Endothelial cell of umbilical vein (primary cell): ENCODE results near the gene CFAP45. TPM values are rescaled to one million over a fixed set of nuclear protein-coding genes. Genes with fewer than 3 reads are reported as not detected.

ENCODE experiments used
- BruUV-seq: library from RNA; stranded (reverse); fragments of 400-500 nt; replicated peaks from 2 replicates; lab custom pipeline; 2021; lab: Mats Ljungman, UMichigan
- CTCF ChIA-PET: fragments of 300-600, 350-600 bp; sonication (Branson Sonifier 250); formaldehyde crosslinking; loops from one replicate; lab custom pipeline; 2021; ENCODE audit warnings: antibody characterized with exemption, inconsistent platforms; lab: Charles Lee
- POLR2A ChIA-PET: fragments of 300-600, 350-600 bp; sonication (Branson Sonifier 250); formaldehyde crosslinking; loops from one replicate; lab custom pipeline; 2021; ENCODE audit warnings: antibody characterized with exemption, inconsistent platforms; lab: Charles Lee
- DNase-seq: peaks from one replicate; pipeline ENCODE4 v3.0.0-alpha.2; 2011; ENCODE audit warnings: low read depth, low spot score
- FAIRE-seq: peaks from 2 replicates; lab custom pipeline; 2011; peaks lifted over from hg19 to GRCh38; lab: Jason Lieb, UNC
- H2AFZ ChIP-seq: 2 replicates; pipeline ENCODE4 v1.6.0; 2012; ENCODE audit warnings: low read depth, low read length, control low read depth, inconsistent platforms
- H3K27ac ChIP-seq: 2 replicates; pipeline ENCODE4 v1.5.1; 2011; ENCODE audit warnings: low read depth, mild to moderate bottlenecking, control low read depth, low read length, moderate library complexity; ENCODE audit not compliant: insufficient read depth
- H3K27me3 ChIP-seq, 2 experiments: 2 replicates each; pipeline versions ENCODE4 v1.6.0 to v1.6.1; 2011; ENCODE audit warnings: low read length in 2 of 2, mixed read lengths in 1 of 2; ENCODE audit not compliant: control insufficient read depth in 2 of 2, insufficient read depth in 2 of 2
- H3K36me3 ChIP-seq, 2 experiments: 2 replicates in 1 of 2; 3 replicates in 1 of 2; pipeline ENCODE4 v1.5.1; 2011; ENCODE audit warnings: low read length in 2 of 2, mild to moderate bottlenecking in 1 of 2, moderate library complexity in 1 of 2; ENCODE audit not compliant: control insufficient read depth in 2 of 2, insufficient read depth in 2 of 2; ENCODE audit errors: extremely low read depth in 1 of 2
- H3K4me1 ChIP-seq: 3 replicates; pipeline ENCODE4 v1.5.1; 2011; ENCODE audit warnings: mild to moderate bottlenecking, low read length; ENCODE audit not compliant: control insufficient read depth, insufficient read depth; ENCODE audit errors: extremely low read depth
- H3K4me2 ChIP-seq: 2 replicates; pipeline ENCODE4 v1.6.1; 2011; ENCODE audit warnings: low read length, control low read depth, mixed read lengths; ENCODE audit not compliant: insufficient read depth
- H3K4me3 ChIP-seq, 3 experiments: fragments of 200-600 bp in 1 of 3; sonication (generic), shearing (Covaris generic) in 1 of 3; replicated peaks in 1 of 3; 2 replicates each; pipeline ENCODE4 v1.5.1; 2011 to 2016; ENCODE audit warnings: control low read depth in 3 of 3, low read length in 3 of 3, mild to moderate bottlenecking in 2 of 3, inconsistent platforms in 1 of 3, low read depth in 1 of 3, moderate library complexity in 1 of 3; ENCODE audit not compliant: insufficient read depth in 1 of 3
- H3K79me2 ChIP-seq: 2 replicates; pipeline ENCODE4 v1.6.0; 2012; ENCODE audit warnings: low read length, inconsistent platforms; ENCODE audit not compliant: control insufficient read depth, insufficient read depth
- H3K9ac ChIP-seq: replicated peaks from 2 replicates; pipeline ENCODE3; 2011; ENCODE audit warnings: low read length, control low read depth; ENCODE audit not compliant: insufficient read depth; ENCODE audit errors: extremely low read depth
- H3K9me1 ChIP-seq: replicated peaks from 3 replicates; pipeline ENCODE4 v1.6.0; 2011; ENCODE audit warnings: mild to moderate bottlenecking, low read length; ENCODE audit not compliant: control insufficient read depth, insufficient read depth; ENCODE audit errors: extremely low read depth
- H3K9me3 ChIP-seq: replicated peaks from 2 replicates; pipeline ENCODE4 v1.5.1; 2012; ENCODE audit warnings: low read length, inconsistent platforms; ENCODE audit not compliant: control insufficient read depth, insufficient read depth
- H4K20me1 ChIP-seq: replicated peaks from 2 replicates; pipeline ENCODE3; 2011; ENCODE audit warnings: mild to moderate bottlenecking, low read length; ENCODE audit not compliant: control insufficient read depth, insufficient read depth; ENCODE audit errors: extremely low read depth
- EZH2 ChIP-seq: IDR thresholded peaks from 2 replicates; pipeline ENCODE4 v1.6.1; 2012; ENCODE audit warnings: borderline replicate concordance, low read depth, mild to moderate bottlenecking, moderate library complexity, low read length, inconsistent platforms; ENCODE audit not compliant: severe bottlenecking
- FOS ChIP-seq: IDR thresholded peaks from 2 replicates; pipeline ENCODE4 v1.6.1; 2011; ENCODE audit warnings: mild to moderate bottlenecking, low read length, moderate library complexity, borderline replicate concordance; ENCODE audit not compliant: insufficient read depth
- GATA2 ChIP-seq: IDR thresholded peaks from 2 replicates; pipeline ENCODE4 v1.7.0; 2011; ENCODE audit warnings: low read depth, mild to moderate bottlenecking, moderate library complexity, mixed read lengths, low read length; ENCODE audit not compliant: insufficient read length, insufficient read depth
- JUN ChIP-seq: IDR thresholded peaks from 2 replicates; pipeline ENCODE4 v1.6.1; 2011; ENCODE audit warnings: borderline replicate concordance, low read depth; ENCODE audit not compliant: insufficient read length, insufficient read depth
- MYC ChIP-seq: IDR thresholded peaks from one replicate; pipeline ENCODE4 v1.6.1; 2011; ENCODE audit warnings: mild to moderate bottlenecking, low read depth, low read length
- POLR2A ChIP-seq: IDR thresholded peaks from 2 replicates; pipeline ENCODE4 v1.6.1; 2012; ENCODE audit warnings: low read depth, mild to moderate bottlenecking, control low read depth, low read length
- POLR2AphosphoS5 ChIP-seq: IDR thresholded peaks from 2 replicates; pipeline ENCODE4 v1.6.1; 2012; ENCODE audit warnings: low read depth, mild to moderate bottlenecking, control low read depth, low read length, moderate library complexity; ENCODE audit not compliant: insufficient read depth
- dilution Hi-C: fragments of 300-500 bp; cut with MboI; formaldehyde crosslinking; loops from one replicate; pipeline ENCODE4 v1.15.0; 2019; ENCODE audit warnings: low sequenced_read_pairs; ENCODE audit not compliant: extremely low pct_ligation_motif_present
- intact Hi-C: fragments of 100-400 bp; cut with micrococcal nuclease; formaldehyde crosslinking; loops from one replicate; pipeline ENCODE4 v1.10.0; 2022
- polyA plus RNA-seq, 4 experiments: library from polyadenylated mRNA; depleted of rRNA in 3 of 4; stranded (reverse) in 3 of 4; unstranded in 1 of 4; fragments of >200 nt; gene quantifications; 2 replicates each; pipeline versions ENCODE4 v1.2.1 to v1.2.3, GENCODE V29; 2011 to 2012; ENCODE audit warnings: missing spikeins in 1 of 4
- total RNA-seq: library from RNA; stranded (reverse); gene quantifications from 2 replicates; pipeline ENCODE4 v1.2.3, GENCODE V29; 2021
- TF ChIP-seq, protein P1 (sequence below), 2 donors: IDR thresholded peaks; 1 replicate in 1 of 2; 2 replicates in 1 of 2; pipeline ENCODE4 v1.5.1; 2011; ENCODE audit warnings: low read length in 2 of 2, mild to moderate bottlenecking in 2 of 2, moderate library complexity in 2 of 2, control low read depth in 1 of 2, inconsistent platforms in 1 of 2, low read depth in 1 of 2; ENCODE audit not compliant: insufficient read depth in 1 of 2; ENCODE audit errors: extremely low read depth in 1 of 2
- TF ChIP-seq, protein P2 (sequence below): IDR thresholded peaks from 2 replicates; pipeline ENCODE4 v1.6.1; 2011; ENCODE audit not compliant: insufficient read depth, insufficient read length

The CFAP45 gene
- total and polyA plus RNA-seq, 2 donors (not counting 3 experiments of a cell fraction or from before 2014, with no cell fraction given) = 0.25 to 2.5 TPM

DNA sequence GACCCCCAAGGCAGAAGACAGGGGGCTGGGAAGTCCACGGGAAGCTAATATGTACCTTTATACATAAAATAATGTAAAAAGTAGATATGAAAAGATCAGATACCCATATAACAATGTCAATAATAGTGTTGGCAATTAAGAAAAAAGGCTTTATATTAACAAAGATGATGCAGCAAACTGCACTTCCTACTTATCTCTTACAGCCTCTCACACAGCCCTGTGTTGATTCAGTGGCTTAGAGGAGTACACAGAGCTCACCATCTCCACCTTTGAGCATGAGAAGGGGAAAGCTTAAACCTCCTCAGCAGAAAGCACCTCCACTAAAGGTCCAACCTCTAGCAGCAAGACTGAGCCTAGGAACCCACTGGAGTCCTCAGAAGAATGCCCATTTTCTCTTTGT, 30.4 kb downstream of the CFAP45 start:
- intact Hi-C loops (no loop called here), dilution Hi-C loops (no loop called here)
- no peak overlapping the region for H2AFZ ChIP-seq
- H4K20me1 ChIP-seq = no peaks in the 10 kb centered on the region
- no peak overlapping the region for H3K27ac ChIP-seq
- H3K9me1 ChIP-seq = no peaks in the 10 kb centered on the region
- no peak overlapping the region for H3K9ac ChIP-seq
- no peaks in the 10 kb centered on the region for H3K9me3 ChIP-seq
- TF ChIP-seq MYC (no peak), POLR2AphosphoS5 (no peak), EZH2 (no peak), JUN (no peak), POLR2A (no peak), FOS (no peak), GATA2 (no peak)
- TF ChIP-seq, protein P1, sequence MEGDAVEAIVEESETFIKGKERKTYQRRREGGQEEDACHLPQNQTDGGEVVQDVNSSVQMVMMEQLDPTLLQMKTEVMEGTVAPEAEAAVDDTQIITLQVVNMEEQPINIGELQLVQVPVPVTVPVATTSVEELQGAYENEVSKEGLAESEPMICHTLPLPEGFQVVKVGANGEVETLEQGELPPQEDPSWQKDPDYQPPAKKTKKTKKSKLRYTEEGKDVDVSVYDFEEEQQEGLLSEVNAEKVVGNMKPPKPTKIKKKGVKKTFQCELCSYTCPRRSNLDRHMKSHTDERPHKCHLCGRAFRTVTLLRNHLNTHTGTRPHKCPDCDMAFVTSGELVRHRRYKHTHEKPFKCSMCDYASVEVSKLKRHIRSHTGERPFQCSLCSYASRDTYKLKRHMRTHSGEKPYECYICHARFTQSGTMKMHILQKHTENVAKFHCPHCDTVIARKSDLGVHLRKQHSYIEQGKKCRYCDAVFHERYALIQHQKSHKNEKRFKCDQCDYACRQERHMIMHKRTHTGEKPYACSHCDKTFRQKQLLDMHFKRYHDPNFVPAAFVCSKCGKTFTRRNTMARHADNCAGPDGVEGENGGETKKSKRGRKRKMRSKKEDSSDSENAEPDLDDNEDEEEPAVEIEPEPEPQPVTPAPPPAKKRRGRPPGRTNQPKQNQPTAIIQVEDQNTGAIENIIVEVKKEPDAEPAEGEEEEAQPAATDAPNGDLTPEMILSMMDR (IDR thresholded peaks at IDR 0.05; ENCODE audit: extremely low read depth in 1 of 2, insufficient read depth in 1 of 2, low read depth in 1 of 2, low read length in 2 of 2) = no peak
- TF ChIP-seq, protein P2, sequence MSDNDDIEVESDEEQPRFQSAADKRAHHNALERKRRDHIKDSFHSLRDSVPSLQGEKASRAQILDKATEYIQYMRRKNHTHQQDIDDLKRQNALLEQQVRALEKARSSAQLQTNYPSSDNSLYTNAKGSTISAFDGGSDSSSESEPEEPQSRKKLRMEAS = no peak
- H3K27me3 ChIP-seq = no peaks in the 10 kb centered on the region
- no peak overlapping the region for H3K4me2 ChIP-seq
- ChIA-PET CTCF (interaction anchor here (1.5 to 3.8 kb wide), 4 partner anchors 17 to 79 kb away, joined by 3 to 14 read pairs (median 4); no protein-coding TSS in a partner anchor), POLR2A (no interaction called here)
- H3K79me2 ChIP-seq = no peaks in the 10 kb centered on the region
- BruUV-seq = no TSS peak
- DNase-seq (no peak), FAIRE-seq (no peak)
- H3K4me1 ChIP-seq = no peaks in the 10 kb centered on the region
- no peaks in the 10 kb centered on the region for H3K36me3 ChIP-seq
- no peak overlapping the region for H3K4me3 ChIP-seq
